HG02798 (cell line): Measurements from ENCODE around the gene DMD.
"Not testable (repeated sequence)": the region's sequence is repeated elsewhere in the genome, so short reads cannot be mapped to it uniquely, and the experiment has no call there.

ENCODE experiments used
- ATAC-seq: cut with Tn5 transposase; IDR thresholded peaks from one replicate; pipeline ENCODE4 v1.9.1; 2021; ENCODE audit warnings: mild to moderate bottlenecking; ENCODE audit not compliant: unreplicated experiment, poor library complexity

DMD gene

GRCh38 chrX:33211356-33212260 lies at the start of gene DMD:
TSS of gene DMD (minus strand) at chrX:33211549. CDS start at chrX:33211312, 237 bp downstream.
- no peak for ATAC-seq

- no peak for ATAC-seq
Observed at GRCh38 chrX:33252306-33252825, 41.0 kb upstream of the DMD start.

DNA sequence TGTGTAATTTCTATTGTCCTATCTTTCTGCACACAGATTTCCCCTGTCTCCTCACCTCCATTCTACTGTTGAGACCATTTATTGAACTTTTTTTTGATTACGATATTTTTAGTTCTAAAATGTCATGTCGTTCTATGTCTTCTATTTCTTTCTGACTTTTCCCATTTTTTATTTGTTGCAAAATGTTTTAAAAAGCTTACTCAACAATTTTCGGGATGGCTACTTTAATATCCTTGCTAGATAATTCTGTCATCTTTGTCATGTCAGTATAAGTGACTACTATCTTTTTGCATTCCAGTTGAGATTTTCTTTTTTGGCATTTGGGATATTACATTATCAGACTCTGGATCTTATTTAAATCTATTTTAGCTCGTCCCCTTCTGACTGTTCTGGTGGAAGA lies 7.5 kb upstream of the DMD start:
- ATAC-seq = no peak

- no peak for ATAC-seq
Observed at GRCh38 chrX:33210156-33210555, 1.2 kb downstream of the DMD start.

DNA sequence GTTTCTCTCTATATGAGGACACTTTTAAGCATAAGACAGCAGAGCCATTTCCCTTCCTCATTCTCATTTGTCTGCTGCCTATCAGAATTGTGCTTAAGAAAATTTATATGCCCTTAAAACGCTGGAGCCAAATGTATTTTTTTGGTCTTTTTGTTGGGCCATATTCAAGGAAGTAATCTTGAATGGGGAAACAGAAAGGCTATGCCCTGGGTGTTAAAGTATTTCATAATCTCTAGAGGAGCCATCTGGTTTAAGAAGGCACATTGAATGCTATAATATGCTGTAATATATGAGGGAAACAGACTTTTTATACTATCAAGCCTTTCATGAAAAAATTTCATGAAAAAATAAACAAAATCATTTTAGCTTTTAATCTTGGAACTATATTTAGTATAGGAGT lies 4.3 kb downstream of the DMD start:
- ATAC-seq = no peak

- no peak for ATAC-seq
Observed at GRCh38 chrX:33205321-33205720, 6.0 kb downstream of the DMD start.

DNA sequence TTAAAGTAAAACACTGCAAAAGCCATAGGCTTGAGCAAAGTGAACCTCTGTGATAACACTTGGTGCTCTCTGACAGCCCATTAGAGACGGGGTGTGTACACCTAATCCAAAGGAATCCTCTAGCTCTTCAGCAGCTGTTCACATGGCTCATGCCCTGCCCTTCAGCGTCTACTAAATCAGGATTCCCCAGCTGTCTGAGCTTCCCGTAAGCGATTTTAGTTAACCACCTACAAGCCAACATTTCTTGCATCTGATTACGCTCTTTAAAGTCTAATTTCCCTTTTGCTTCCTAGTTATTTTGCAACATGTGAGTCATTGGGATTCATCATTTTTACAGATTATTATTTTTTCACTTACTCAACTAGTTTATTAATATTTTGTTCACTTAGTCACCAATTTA lies 6.5 kb downstream of the DMD start:
- ATAC-seq = no peak

- no peak for ATAC-seq
Observed at GRCh38 chrX:33198561-33199279, 12.6 kb downstream of the DMD start.

DNA sequence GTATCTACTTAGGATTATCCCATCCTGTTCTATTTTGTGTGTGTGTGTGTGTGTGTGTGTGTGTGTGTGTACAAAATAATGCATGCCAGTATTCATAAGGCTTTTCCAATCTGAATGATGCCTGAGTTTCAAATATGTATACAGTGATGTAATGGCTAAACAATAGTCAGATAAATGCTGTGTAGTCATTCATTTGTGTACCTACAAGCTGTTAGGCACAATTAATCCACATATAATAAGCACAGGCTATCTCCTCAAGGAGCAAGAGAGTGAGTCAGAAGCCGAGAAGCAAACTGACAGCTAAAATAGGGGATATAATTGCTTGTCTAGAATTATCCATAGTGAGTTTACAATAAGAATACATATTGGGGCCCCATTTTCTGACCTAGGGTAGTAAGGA lies 15.7 kb downstream of the DMD start:
- no peak for ATAC-seq

- no peak for ATAC-seq
Observed at GRCh38 chrX:33194876-33195433, 16.4 kb downstream of the DMD start.

DNA sequence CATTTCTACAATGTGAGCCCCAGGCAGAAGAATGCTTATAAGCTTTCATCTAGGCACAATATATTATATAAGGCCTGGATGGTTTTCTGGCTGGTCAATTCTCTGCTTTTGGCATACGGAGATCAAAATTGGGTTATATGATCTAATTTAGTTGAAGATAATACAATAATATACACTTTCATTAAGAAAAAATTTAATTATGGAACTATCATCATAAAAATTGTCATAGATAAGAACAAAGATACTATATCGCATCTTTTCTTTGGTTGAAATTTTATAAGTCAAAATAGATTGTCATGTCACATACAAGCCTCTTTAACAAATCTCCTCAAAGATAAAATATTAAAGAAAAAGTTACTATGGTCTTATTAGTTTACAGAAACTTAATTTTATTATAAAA lies 17.1 kb downstream of the DMD start:
- ATAC-seq = no peak

DNA sequence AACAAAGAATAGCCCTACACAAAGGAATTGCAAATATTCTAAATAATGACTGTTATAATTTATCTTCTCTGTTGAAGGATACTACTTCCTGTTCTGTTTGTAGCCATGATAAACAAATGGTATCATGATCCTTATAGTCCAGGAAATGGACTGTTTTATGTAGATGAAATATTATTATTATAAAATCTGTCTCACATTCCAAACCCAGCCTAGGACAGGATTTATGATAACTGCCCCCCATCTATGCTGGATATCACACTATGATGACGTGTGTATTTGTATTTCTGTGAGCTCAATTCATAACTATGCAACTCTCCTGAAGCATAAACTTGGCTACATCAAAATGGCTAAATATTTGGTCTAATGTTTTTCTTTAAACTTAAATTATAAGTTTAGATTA lies 21.3 kb downstream of the DMD start:
- ATAC-seq = no peak

- ATAC-seq = no peak
Observed at GRCh38 chrX:33188881-33189280, 22.5 kb downstream of the DMD start.

- no peak for ATAC-seq
Observed at GRCh38 chrX:33188286-33188685, 23.1 kb downstream of the DMD start.

DNA sequence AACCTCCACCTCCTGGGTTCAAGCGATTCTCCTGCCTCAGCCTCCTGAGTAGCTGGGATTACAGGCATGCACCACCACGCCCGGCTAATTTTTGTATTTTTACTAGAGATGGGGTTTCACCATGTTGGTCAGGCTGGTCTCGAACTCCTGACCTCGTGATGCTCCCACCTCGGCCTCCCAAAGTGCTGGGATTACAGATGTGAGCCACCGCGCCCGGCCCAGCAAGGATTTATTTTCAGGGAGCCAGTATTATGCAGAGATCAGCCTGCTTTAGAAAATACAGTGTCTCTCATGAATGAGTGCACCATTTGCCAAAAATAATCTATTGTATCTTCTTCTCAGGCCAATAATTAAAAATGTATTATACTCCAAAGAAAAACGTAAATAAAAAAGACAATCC lies 26.5 kb downstream of the DMD start:
- ATAC-seq = not testable (repeated sequence)

DNA sequence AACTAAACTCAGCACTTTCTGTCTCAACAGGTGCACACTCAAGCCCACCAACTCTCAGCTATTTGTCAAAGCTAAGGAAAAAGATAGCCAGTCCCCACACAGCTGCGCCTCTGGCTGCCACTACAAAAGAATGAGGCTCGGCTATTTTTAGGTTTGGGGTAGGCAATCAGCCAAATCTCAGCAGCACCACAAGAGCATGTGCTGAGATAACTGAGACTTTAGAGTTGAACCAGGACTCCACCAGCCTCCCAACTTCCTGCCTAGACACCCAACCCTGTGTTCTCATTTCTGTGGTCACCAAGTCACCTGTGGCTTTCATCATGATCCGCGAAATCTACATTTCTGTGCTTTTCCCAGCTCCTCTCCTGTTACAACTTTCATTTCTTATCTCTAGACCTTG lies 28.0 kb downstream of the DMD start:
- no peak for ATAC-seq

DNA sequence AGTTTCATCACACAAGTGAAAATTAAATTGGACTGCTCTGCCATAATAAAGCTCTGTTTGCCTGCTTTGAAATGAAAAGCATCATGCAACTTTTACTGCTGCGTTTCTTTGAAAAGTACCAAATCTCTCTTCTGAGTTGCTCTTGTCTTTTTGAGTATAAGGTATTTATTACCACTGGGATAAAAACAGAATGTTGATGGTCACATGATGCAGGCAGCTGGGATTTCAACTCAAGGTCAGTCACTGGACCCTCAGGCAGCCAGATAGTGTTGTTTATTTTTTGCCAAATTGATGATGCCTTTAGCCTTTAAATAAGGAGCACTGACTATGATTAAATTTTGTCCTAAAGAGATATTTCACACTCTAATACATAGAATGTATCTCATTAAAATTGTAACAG lies 32.7 kb downstream of the DMD start:
- ATAC-seq = no peak

GRCh38 chrX:33178218-33178617 lies 33.1 kb downstream of the DMD start:
- no peak for ATAC-seq

GRCh38 chrX:33175201-33175600 lies 36.1 kb downstream of the DMD start:
- no peak for ATAC-seq

DNA sequence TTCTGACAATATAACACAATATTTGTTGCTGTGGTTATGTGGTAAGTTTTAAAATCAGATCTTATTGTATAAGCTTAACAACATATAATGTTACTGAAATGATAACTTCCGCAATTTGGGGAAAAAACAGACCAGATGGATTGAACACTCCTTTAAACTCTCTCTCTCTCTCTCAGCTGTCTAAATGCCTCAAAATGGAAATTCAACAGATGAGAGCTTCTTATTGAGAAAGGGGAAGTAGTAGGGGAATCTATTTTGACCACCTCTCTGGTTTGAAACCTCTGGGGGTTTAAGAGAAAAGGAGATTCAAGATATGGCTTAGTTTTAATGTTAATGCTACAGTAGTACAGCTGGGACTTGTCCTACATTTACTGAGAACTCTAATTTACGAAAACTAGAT lies 40.3 kb downstream of the DMD start:
- ATAC-seq = no peak

- no peak for ATAC-seq
Observed at GRCh38 chrX:33161829-33162228, 49.5 kb downstream of the DMD start.
